Muscle layer of colon (tissue), 2 donors: ENCODE data around the gene CENPO.

Experiments used
- H3K27ac ChIP-seq: one replicate; pipeline ENCODE4 v1.7.0; 2013; ENCODE audit warnings: low read depth, mild to moderate bottlenecking, low read length, moderate library complexity
- H3K27me3 ChIP-seq, 2 donors: one replicate each; pipeline ENCODE4 v1.7.0; 2013; ENCODE audit warnings: low read length in 2 of 2, mild to moderate bottlenecking in 2 of 2; ENCODE audit not compliant: insufficient read depth in 2 of 2, control insufficient read depth in 1 of 2
- H3K36me3 ChIP-seq: one replicate; pipeline ENCODE4 v1.7.0; 2013; ENCODE audit warnings: mild to moderate bottlenecking, low read length; ENCODE audit not compliant: insufficient read depth
- H3K4me1 ChIP-seq: one replicate; pipeline ENCODE4 v1.7.0; 2013; ENCODE audit warnings: mild to moderate bottlenecking, low read length; ENCODE audit not compliant: insufficient read depth
- H3K4me3 ChIP-seq, 2 donors: one replicate each; pipeline ENCODE4 v1.7.0; 2013; ENCODE audit warnings: low read length in 2 of 2, low read depth in 1 of 2, mild to moderate bottlenecking in 1 of 2, moderate library complexity in 1 of 2
- H3K9ac ChIP-seq: one replicate; pipeline ENCODE4 v1.7.0; 2013; ENCODE audit warnings: low read length
- H3K9me3 ChIP-seq: one replicate; pipeline ENCODE4 v1.7.0; 2013; ENCODE audit warnings: mild to moderate bottlenecking, low read length
- donor health status: abdominal sarcoma.
- donor health status: Adenocarcinoma of cecum.

The CENPO gene

GRCh38 chr2:24843330-24843860 is 50.2 kb downstream of the CENPO start:
- Histone ChIP-seq H3K4me1 (no peaks in the 10 kb centered on the region), H3K27me3 (no peaks in the 10 kb centered on the region), H3K9ac (no peak overlapping the region), H3K9me3 (no peaks in the 10 kb centered on the region), H3K4me3 (no peak overlapping the region), H3K27ac (no peak overlapping the region), H3K36me3 (no peaks in the 10 kb centered on the region)

- Histone ChIP-seq H3K9ac (no peak overlapping the region), H3K4me3 (no peak overlapping the region), H3K27me3 (no peaks in the 10 kb centered on the region), H3K4me1 (no peaks in the 10 kb centered on the region), H3K9me3 (no peaks in the 10 kb centered on the region), H3K27ac (no peak overlapping the region), H3K36me3 (no peaks in the 10 kb centered on the region)
These were observed 50.9 kb downstream of the CENPO start for GRCh38 chr2:24844023-24844685.

GRCh38 chr2:24845691-24846090 is 52.5 kb downstream of the CENPO start:
- no peak overlapping the region for H3K9ac ChIP-seq
- no peaks in the 10 kb centered on the region for H3K9me3 ChIP-seq
- H3K27me3 ChIP-seq, result no peaks in the 10 kb centered on the region
- no peak overlapping the region for H3K4me3 ChIP-seq
- H3K36me3 ChIP-seq, result no peaks in the 10 kb centered on the region
- H3K4me1 ChIP-seq, result no peaks in the 10 kb centered on the region
- H3K27ac ChIP-seq, result no peak overlapping the region

- H3K27ac ChIP-seq, result no peak overlapping the region
- no peaks in the 10 kb centered on the region for H3K4me1 ChIP-seq
- no peaks in the 10 kb centered on the region for H3K36me3 ChIP-seq
- H3K4me3 ChIP-seq, result no peak overlapping the region
- no peak overlapping the region for H3K9ac ChIP-seq
- H3K27me3 ChIP-seq, result no peaks in the 10 kb centered on the region
- no peaks in the 10 kb centered on the region for H3K9me3 ChIP-seq
These were observed 57.7 kb downstream of the CENPO start for GRCh38 chr2:24850944-24851343.

- Histone ChIP-seq H3K9me3 (no peaks in the 10 kb centered on the region), H3K4me3 (no peak overlapping the region), H3K27ac (no peak overlapping the region), H3K4me1 (no peaks in the 10 kb centered on the region), H3K27me3 (no peaks in the 10 kb centered on the region), H3K36me3 (no peaks in the 10 kb centered on the region), H3K9ac (no peak overlapping the region)
These were observed 58.8 kb downstream of the CENPO start for GRCh38 chr2:24852026-24852425.

GRCh38 chr2:24852431-24853020 is 59.3 kb downstream of the CENPO start:
- H3K9ac ChIP-seq, result no peak overlapping the region
- no peak overlapping the region for H3K4me3 ChIP-seq
- no peaks in the 10 kb centered on the region for H3K36me3 ChIP-seq
- H3K27me3 ChIP-seq, result no peaks in the 10 kb centered on the region
- no peaks in the 10 kb centered on the region for H3K4me1 ChIP-seq
- H3K9me3 ChIP-seq, result no peaks in the 10 kb centered on the region
- H3K27ac ChIP-seq, result no peak overlapping the region

GRCh38 chr2:24853046-24853445 is 59.8 kb downstream of the CENPO start:
- Histone ChIP-seq H3K9ac (no peak overlapping the region), H3K27ac (no peak overlapping the region), H3K4me3 (no peak overlapping the region), H3K36me3 (no peaks in the 10 kb centered on the region), H3K27me3 (no peaks in the 10 kb centered on the region), H3K4me1 (no peaks in the 10 kb centered on the region), H3K9me3 (no peaks in the 10 kb centered on the region)

- Histone ChIP-seq H3K9ac (no peak overlapping the region), H3K27me3 (no peaks in the 10 kb centered on the region), H3K4me3 (no peak overlapping the region), H3K27ac (no peak overlapping the region), H3K4me1 (no peaks in the 10 kb centered on the region), H3K36me3 (no peaks in the 10 kb centered on the region), H3K9me3 (no peaks in the 10 kb centered on the region)
These were observed 60.8 kb downstream of the CENPO start for GRCh38 chr2:24853996-24854395.

GRCh38 chr2:24855022-24855622 is 61.9 kb downstream of the CENPO start:
- Histone ChIP-seq H3K27ac (no peak overlapping the region), H3K36me3 (no peaks in the 10 kb centered on the region), H3K4me3 (no peak overlapping the region), H3K9ac (no peak overlapping the region), H3K4me1 (no peaks in the 10 kb centered on the region), H3K9me3 (no peaks in the 10 kb centered on the region), H3K27me3 (no peaks in the 10 kb centered on the region)

GRCh38 chr2:24855726-24856125 is 62.5 kb downstream of the CENPO start:
- H3K27me3 ChIP-seq, result no peaks in the 10 kb centered on the region
- no peaks in the 10 kb centered on the region for H3K9me3 ChIP-seq
- no peak overlapping the region for H3K27ac ChIP-seq
- no peak overlapping the region for H3K9ac ChIP-seq
- H3K4me3 ChIP-seq, result no peak overlapping the region
- H3K4me1 ChIP-seq, result no peaks in the 10 kb centered on the region
- no peaks in the 10 kb centered on the region for H3K36me3 ChIP-seq

GRCh38 chr2:24856791-24857211 is 63.6 kb downstream of the CENPO start:
- Histone ChIP-seq H3K4me3 (no peak overlapping the region), H3K4me1 (no peaks in the 10 kb centered on the region), H3K27ac (no peak overlapping the region), H3K36me3 (no peaks in the 10 kb centered on the region), H3K27me3 (no peaks in the 10 kb centered on the region), H3K9ac (no peak overlapping the region), H3K9me3 (no peaks in the 10 kb centered on the region)
